ENCODE measurements around the gene EEF1AKMT1.

DNA sequence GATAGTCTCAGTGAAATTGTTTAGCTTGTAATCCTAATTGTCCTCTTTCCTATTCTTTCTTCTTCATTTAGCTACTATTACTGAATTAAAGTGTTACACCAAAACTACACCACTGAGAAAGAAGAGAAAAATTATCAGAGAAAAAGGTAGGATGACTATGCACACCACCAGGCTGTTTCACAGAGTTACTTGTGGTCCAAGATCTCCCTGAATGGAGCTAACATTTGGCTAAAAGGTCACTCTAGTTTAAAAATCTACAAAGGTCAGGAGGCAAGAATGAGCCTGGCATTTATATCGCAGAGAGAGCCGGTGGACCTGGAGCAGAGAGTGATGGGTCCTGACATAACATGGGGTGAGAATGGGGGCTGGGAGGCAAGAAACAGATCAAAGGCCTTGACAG is 37.0 kb upstream of the EEF1AKMT1 start:
- TF ChIP-seq, protein P1, sequence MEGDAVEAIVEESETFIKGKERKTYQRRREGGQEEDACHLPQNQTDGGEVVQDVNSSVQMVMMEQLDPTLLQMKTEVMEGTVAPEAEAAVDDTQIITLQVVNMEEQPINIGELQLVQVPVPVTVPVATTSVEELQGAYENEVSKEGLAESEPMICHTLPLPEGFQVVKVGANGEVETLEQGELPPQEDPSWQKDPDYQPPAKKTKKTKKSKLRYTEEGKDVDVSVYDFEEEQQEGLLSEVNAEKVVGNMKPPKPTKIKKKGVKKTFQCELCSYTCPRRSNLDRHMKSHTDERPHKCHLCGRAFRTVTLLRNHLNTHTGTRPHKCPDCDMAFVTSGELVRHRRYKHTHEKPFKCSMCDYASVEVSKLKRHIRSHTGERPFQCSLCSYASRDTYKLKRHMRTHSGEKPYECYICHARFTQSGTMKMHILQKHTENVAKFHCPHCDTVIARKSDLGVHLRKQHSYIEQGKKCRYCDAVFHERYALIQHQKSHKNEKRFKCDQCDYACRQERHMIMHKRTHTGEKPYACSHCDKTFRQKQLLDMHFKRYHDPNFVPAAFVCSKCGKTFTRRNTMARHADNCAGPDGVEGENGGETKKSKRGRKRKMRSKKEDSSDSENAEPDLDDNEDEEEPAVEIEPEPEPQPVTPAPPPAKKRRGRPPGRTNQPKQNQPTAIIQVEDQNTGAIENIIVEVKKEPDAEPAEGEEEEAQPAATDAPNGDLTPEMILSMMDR (IDR thresholded peaks at IDR 0.05), result no peak
- TF ChIP-seq EZH2phosphoT487 (IDR thresholded peaks at IDR 0.05), result no peak
